IPS-18a (cell line): ENCODE data around the gene CXCL14.
A peak's percentile ranks its signal among the peaks of the same experiment; 100 is the strongest.

Experiments used
- H3K27ac ChIP-seq: one replicate; pipeline ENCODE4 v1.5.1; 2013; ENCODE audit warnings: low read length
- H3K27me3 ChIP-seq: one replicate; pipeline ENCODE4 v1.6.1; 2013; ENCODE audit warnings: mild to moderate bottlenecking, low read length; ENCODE audit not compliant: control insufficient read depth, insufficient read depth
- H3K36me3 ChIP-seq: one replicate; pipeline ENCODE4 v1.6.1; 2013; ENCODE audit warnings: low read depth, low read length; ENCODE audit not compliant: control insufficient read depth
- H3K4me1 ChIP-seq: one replicate; pipeline ENCODE4 v1.6.1; 2013; ENCODE audit warnings: low read depth, low read length; ENCODE audit not compliant: control insufficient read depth
- H3K4me3 ChIP-seq: one replicate; pipeline ENCODE4 v1.5.1; 2013; ENCODE audit warnings: low read length
- H3K9ac ChIP-seq: one replicate; pipeline ENCODE4 v1.6.1; 2013; ENCODE audit warnings: mild to moderate bottlenecking, low read length, moderate library complexity
- H3K9me3 ChIP-seq: one replicate; pipeline ENCODE4 v1.6.1; 2013; ENCODE audit warnings: low read depth, low read length; ENCODE audit not compliant: control insufficient read depth

CXCL14 gene

DNA sequence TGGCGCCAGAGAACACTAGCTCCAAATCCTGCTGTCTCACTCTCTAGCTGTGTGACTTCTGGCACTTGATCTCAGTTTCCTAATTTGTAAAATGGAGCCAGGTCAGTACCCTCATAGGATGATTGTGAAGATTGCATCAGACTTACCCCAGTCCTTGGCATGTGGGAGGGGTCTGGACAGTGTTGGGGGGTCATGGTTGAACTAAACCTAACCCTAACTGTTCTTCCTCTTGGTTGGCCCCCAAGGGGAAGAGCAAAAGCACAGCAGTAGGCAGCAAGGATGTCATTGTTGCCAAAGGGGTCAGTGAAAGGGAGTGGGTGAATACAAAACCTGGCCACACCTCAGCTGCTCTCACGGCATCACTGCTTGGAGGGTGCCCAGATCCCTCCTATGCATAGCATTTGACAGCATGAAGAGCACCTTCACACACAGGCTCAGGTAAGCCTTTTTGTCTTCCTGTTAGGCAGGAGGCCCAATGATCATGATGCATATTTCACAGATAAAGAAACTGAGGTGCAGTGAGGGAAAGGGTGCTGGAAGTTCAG, 15.7 kb upstream of the CXCL14 start:
- no peaks in the 10 kb centered on the region for H3K36me3 ChIP-seq
- no peaks in the 10 kb centered on the region for H3K27me3 ChIP-seq
- no peak overlapping the region for H3K9ac ChIP-seq
- no peak overlapping the region for H3K4me3 ChIP-seq
- no peaks in the 10 kb centered on the region for H3K9me3 ChIP-seq
- H3K4me1 ChIP-seq = no peaks in the 10 kb centered on the region
- H3K27ac ChIP-seq = no peak overlapping the region

DNA sequence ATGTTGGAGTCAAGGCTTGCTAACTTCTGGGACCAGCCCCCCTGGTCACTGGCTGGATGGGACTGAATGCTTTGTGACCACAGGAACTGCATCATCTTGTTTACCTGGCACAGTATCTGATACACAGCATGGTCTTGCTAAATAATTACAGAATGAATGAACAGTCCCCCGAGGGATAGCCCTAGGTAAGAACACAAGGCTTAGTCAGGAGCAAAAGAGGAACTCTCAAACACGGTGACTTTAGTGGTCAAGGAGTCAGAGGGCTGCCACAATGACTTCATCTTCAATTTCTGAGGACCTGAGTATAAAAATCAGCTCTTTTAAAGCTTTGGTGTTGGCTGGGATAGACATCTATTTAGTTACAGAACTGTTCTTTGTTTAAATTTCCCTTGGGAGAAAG, 15.1 kb upstream of the CXCL14 start:
- H3K4me1 ChIP-seq = no peaks in the 10 kb centered on the region
- H3K36me3 ChIP-seq = no peaks in the 10 kb centered on the region
- H3K27me3 ChIP-seq = no peaks in the 10 kb centered on the region
- no peak overlapping the region for H3K4me3 ChIP-seq
- no peaks in the 10 kb centered on the region for H3K9me3 ChIP-seq
- H3K9ac ChIP-seq = no peak overlapping the region
- no peak overlapping the region for H3K27ac ChIP-seq

GRCh38 chr5:135593141-135593540, 14.3 kb upstream of the CXCL14 start:
- H3K4me1 ChIP-seq = no peaks in the 10 kb centered on the region
- no peak overlapping the region for H3K9ac ChIP-seq
- no peaks in the 10 kb centered on the region for H3K9me3 ChIP-seq
- no peak overlapping the region for H3K4me3 ChIP-seq
- H3K27ac ChIP-seq = no peak overlapping the region
- no peaks in the 10 kb centered on the region for H3K27me3 ChIP-seq
- no peaks in the 10 kb centered on the region for H3K36me3 ChIP-seq

DNA sequence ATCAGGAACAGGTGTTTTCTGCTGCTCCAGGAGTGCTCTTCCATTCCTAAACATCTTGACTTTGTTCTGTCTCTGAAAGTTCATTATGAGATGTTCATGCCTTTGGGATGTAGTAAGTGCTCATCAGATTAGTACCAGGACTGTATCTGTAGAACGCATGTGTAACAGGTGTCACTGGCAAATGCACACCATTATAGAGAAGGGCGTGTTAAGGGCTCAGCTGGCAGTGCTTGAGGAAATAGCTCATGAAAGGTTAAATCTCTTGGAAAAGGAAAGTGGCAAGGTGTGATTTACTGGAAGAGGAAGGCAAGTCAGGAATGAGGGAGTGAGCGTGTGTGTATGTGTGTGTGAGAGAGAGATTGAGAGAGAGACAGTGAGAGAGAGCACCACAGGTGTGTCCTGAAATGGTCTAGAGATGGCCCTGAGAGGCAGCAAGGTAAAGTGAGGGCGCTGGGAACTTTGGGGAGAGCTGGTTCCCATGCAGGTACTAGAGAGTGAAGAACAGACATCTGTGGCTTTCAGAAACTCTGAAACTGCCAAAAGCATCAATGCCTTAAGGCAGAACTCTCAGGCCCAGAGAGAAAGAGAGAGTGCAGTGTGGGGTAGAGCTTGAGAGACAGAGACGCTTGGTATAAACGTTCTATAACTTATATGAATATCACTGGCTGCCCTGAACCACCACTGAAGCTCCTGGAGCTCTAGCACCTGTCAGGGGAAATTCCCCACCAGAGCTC, 13.7 kb upstream of the CXCL14 start:
- H3K27ac ChIP-seq = no peak overlapping the region
- no peak overlapping the region for H3K9ac ChIP-seq
- H3K4me3 ChIP-seq = no peak overlapping the region
- H3K4me1 ChIP-seq = no peaks in the 10 kb centered on the region
- no peaks in the 10 kb centered on the region for H3K9me3 ChIP-seq
- no peaks in the 10 kb centered on the region for H3K27me3 ChIP-seq
- no peaks in the 10 kb centered on the region for H3K36me3 ChIP-seq

- H3K4me3 ChIP-seq = no peak overlapping the region
- H3K9ac ChIP-seq = no peak overlapping the region
- no peaks in the 10 kb centered on the region for H3K27me3 ChIP-seq
- no peaks in the 10 kb centered on the region for H3K9me3 ChIP-seq
- H3K36me3 ChIP-seq = no peaks in the 10 kb centered on the region
- no peak overlapping the region for H3K27ac ChIP-seq
- H3K4me1 ChIP-seq = no peaks in the 10 kb centered on the region
These were observed 12.5 kb upstream of the CXCL14 start for GRCh38 chr5:135591277-135591676.

- no peak overlapping the region for H3K27ac ChIP-seq
- H3K36me3 ChIP-seq = no peaks in the 10 kb centered on the region
- H3K9ac ChIP-seq = no peak overlapping the region
- H3K4me1 ChIP-seq = no peaks in the 10 kb centered on the region
- no peak overlapping the region for H3K4me3 ChIP-seq
- no peaks in the 10 kb centered on the region for H3K27me3 ChIP-seq
- H3K9me3 ChIP-seq = no peaks in the 10 kb centered on the region
These were observed 10.4 kb upstream of the CXCL14 start for GRCh38 chr5:135589152-135589551.

- no peak overlapping the region for H3K4me3 ChIP-seq
- no peaks in the 10 kb centered on the region for H3K36me3 ChIP-seq
- H3K4me1 ChIP-seq = no peaks in the 10 kb centered on the region
- H3K27me3 ChIP-seq = no peaks in the 10 kb centered on the region
- H3K9ac ChIP-seq = no peak overlapping the region
- H3K27ac ChIP-seq = no peak overlapping the region
- no peaks in the 10 kb centered on the region for H3K9me3 ChIP-seq
These were observed 9.2 kb upstream of the CXCL14 start for GRCh38 chr5:135587721-135588663.

DNA sequence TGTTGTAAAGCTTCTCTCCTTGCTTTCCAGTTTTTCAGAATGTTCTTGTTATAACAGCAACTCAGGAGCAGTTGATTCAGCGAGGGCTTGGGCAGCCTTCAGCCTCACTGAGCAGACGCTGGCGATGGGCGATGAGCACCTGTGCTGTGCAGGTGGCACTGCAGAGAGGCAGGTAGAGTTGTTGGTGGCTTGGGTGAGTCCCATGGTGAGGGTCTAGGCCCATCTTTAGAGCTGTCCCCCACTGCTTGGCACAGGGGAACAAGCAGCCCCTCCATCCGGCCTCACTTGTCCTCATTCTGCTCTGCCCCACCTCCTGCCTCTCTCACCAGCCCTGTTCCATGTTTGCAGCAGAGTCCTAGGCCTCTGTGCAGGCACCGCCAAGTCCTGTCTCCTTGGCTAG, 6.1 kb upstream of the CXCL14 start:
- Histone ChIP-seq H3K9me3 (no peaks in the 10 kb centered on the region), H3K27ac (no peak overlapping the region), H3K9ac (no peak overlapping the region), H3K36me3 (no peaks in the 10 kb centered on the region), H3K4me1 (no peaks in the 10 kb centered on the region), H3K4me3 (no peak overlapping the region), H3K27me3 (peaks cover 11% of the 10 kb centered on the region)

- Histone ChIP-seq H3K9ac (no peak overlapping the region), H3K4me3 (no peak overlapping the region), H3K27me3 (peaks cover 18% of the 10 kb centered on the region), H3K9me3 (no peaks in the 10 kb centered on the region), H3K27ac (no peak overlapping the region), H3K4me1 (no peaks in the 10 kb centered on the region), H3K36me3 (no peaks in the 10 kb centered on the region)
These were observed 5.5 kb upstream of the CXCL14 start for GRCh38 chr5:135584276-135584675.

GRCh38 chr5:135582099-135582781, 3.4 kb upstream of the CXCL14 start:
- Histone ChIP-seq H3K9ac (no peak overlapping the region), H3K4me3 (no peak overlapping the region), H3K4me1 (peaks cover 11% of the 10 kb centered on the region), H3K9me3 (no peaks in the 10 kb centered on the region), H3K36me3 (no peaks in the 10 kb centered on the region), H3K27ac (no peak overlapping the region), H3K27me3 (peaks cover 38% of the 10 kb centered on the region)

DNA sequence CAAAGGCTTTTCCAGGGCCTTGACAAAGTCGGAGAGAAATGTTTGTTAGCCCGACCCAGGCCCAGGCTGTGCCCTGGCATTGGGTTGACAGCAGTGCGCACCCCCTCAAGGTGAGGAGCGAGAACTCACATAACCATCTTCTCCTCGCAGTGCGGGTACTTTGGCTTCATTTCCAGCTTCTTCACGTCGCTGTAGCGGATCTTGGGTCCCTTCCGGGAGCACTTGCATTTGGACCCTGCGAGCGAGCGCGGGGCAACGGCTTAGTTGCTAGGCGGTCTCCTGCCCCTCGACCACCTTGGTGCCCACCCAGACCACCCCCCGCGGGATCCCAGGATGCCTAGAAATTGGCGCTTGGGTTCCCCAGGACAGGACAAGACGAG, 496 bp downstream of the CXCL14 start:
- Histone ChIP-seq H3K9me3 (no peaks in the 10 kb centered on the region), H3K9ac (no peak overlapping the region), H3K27me3 (peaks cover 51% of the 10 kb centered on the region), H3K36me3 (no peaks in the 10 kb centered on the region), H3K27ac (no peak overlapping the region), H3K4me3 (peak overlapping the region; percentile 56), H3K4me1 (peaks cover 15% of the 10 kb centered on the region)
